ENCODE data around the gene WDFY3.
A peak's percentile ranks its signal among the peaks of the same experiment; 100 is the strongest.

The WDFY3 gene

GRCh38 chr4:84967243-84967690 is 777 bp upstream of the WDFY3 start:
- Histone ChIP-seq H3K36me3 (no peaks in the 10 kb centered on the region), H3K27me3 (no peaks in the 10 kb centered on the region), H3K4me3 (peak overlapping the region; percentile 86), H3K9me3 (no peaks in the 10 kb centered on the region), H3K9ac (peak overlapping the region; percentile 88), H4K20me1 (peaks cover 16% of the 10 kb centered on the region; the same call in 1 of the 2 replicates), H3K4me1 (peaks cover 41% of the 10 kb centered on the region), H3K27ac (peak overlapping the region; percentile 92), H3K4me2 (peak overlapping the region; percentile 86)
- no peak for TF ChIP-seq Cebpa-rat (IDR thresholded peaks at IDR 0.05)

GRCh38 chr4:84965553-84966381 is 723 bp downstream of the WDFY3 start:
- Histone ChIP-seq H4K20me1 (peaks cover 24% of the 10 kb centered on the region; the same call in 1 of the 2 replicates), H3K9ac (peak overlapping the region; percentile 88), H3K4me1 (peaks cover 41% of the 10 kb centered on the region), H3K27me3 (no peaks in the 10 kb centered on the region), H3K36me3 (no peaks in the 10 kb centered on the region), H3K9me3 (no peaks in the 10 kb centered on the region), H3K4me3 (peak overlapping the region; percentile 86), H3K27ac (peak overlapping the region; percentile 92), H3K4me2 (peak overlapping the region; percentile 86)
- no peak for TF ChIP-seq Cebpa-rat (IDR thresholded peaks at IDR 0.05)

DNA sequence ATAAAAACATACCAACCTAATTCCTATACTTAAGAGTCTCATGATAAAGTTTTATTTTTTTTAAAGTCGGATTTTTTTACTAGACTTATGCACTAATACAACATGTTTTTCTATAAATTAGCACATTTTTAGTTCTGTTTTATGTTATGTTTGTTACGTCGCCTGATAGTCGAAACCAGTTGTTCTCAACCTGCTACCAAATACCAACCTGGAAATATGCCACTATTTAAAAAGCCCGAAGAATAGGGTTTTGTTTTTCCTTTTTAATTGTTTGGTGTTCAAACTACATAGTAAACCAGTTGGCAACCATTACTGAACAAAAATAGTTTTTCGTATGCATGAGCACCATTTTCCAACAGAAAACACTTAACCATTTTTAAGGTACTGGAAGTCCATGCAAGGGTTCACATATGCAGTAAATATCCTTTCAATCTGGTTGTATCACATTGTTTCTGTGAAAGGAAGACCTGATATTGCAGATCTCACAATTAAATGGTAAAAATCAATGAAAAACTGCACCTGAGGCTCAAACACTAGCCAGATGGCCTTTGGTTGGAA is 1.4 kb downstream of the WDFY3 start:
- H3K27me3 ChIP-seq = no peaks in the 10 kb centered on the region
- no peaks in the 10 kb centered on the region for H3K9me3 ChIP-seq
- peak overlapping the region; percentile 88 for H3K9ac ChIP-seq
- no peak for TF ChIP-seq Cebpa-rat (IDR thresholded peaks at IDR 0.05)
- H4K20me1 ChIP-seq = peaks cover 31% of the 10 kb centered on the region; the same call in 1 of the 2 replicates
- H3K4me2 ChIP-seq = peak overlapping the region; percentile 86
- no peak overlapping the region; the same call in 1 of the 2 replicates for H3K27ac ChIP-seq
- peak overlapping the region; percentile 86 for H3K4me3 ChIP-seq
- H3K4me1 ChIP-seq = peaks cover 41% of the 10 kb centered on the region
- no peaks in the 10 kb centered on the region for H3K36me3 ChIP-seq

DNA sequence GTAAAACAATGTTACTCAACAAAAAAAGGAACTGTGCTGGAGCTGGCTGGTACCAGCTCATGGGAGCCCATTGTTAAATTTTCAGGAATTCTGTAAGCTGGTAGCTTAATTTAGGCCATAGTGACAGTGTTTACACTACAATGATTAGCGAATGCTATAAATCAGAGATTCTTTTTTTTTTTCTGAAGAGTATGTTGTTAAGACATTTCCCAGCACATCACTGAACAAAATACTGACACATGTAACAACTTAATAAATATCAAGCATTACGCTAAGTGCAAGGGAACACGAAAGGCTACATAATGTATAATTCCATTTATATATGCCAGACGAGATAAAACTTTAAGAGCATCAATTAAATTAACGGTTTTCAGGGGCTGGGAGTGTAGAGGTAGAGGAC is 4.4 kb downstream of the WDFY3 start:
- no peak for TF ChIP-seq Cebpa-rat (IDR thresholded peaks at IDR 0.05)
- Histone ChIP-seq H3K9me3 (no peaks in the 10 kb centered on the region), H3K27me3 (no peaks in the 10 kb centered on the region), H3K4me1 (peaks cover 21% of the 10 kb centered on the region), H3K27ac (no peak overlapping the region), H3K9ac (no peak overlapping the region), H3K4me3 (no peak overlapping the region), H4K20me1 (peaks cover 58% of the 10 kb centered on the region), H3K36me3 (no peaks in the 10 kb centered on the region), H3K4me2 (no peak overlapping the region)

GRCh38 chr4:84958434-84958833 is 8.1 kb downstream of the WDFY3 start:
- Histone ChIP-seq H3K27ac (no peak overlapping the region), H3K36me3 (no peaks in the 10 kb centered on the region), H3K27me3 (no peaks in the 10 kb centered on the region), H3K4me3 (no peak overlapping the region), H3K9ac (no peak overlapping the region), H3K4me2 (no peak overlapping the region), H4K20me1 (peaks cover 75% of the 10 kb centered on the region), H3K9me3 (no peaks in the 10 kb centered on the region), H3K4me1 (no peaks in the 10 kb centered on the region)
- TF ChIP-seq Cebpa-rat (IDR thresholded peaks at IDR 0.05) = no peak

DNA sequence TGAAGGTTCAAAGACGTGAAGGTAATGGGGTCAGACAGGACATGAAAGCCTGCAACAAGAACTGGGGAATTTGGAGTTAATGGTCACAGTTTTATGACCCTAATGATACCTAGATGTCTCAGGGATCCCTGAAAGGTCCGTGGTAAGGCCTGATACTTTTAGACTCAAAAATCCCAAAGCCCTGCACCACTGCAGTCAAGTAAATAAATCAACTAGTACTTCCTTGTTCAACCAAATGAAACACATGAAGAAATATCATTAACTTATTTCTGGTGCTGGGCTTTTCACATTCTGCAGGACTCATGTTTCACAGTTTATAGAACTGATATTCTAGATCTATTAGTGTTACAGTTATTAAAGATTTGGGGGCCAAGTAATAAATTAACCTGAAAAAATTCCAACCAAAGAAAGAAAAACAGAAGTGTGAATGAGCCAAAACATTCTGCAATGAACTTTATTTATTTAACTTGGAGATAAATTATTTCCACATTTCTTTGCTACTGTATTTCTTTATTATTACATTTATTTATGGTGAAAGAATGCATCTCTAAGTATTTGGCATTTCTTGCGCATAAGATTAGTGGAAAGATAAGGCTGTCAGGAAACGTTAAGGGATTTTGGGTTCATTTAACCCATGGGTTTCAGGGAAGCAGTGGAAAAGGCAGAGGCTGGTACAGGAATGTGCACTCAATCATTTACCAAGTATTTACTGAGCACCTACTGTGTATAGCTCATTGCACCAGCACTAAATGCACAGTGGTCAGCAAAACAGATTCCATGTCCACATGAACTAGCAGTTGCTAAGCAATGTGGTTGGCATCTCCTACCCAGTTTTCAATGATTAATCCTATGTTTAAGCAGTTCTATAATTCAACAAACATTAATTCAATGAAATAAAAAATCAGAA is 8.7 kb downstream of the WDFY3 start:
- Histone ChIP-seq H3K27me3 (no peaks in the 10 kb centered on the region), H3K9ac (no peak overlapping the region), H3K27ac (no peak overlapping the region), H3K9me3 (no peaks in the 10 kb centered on the region), H3K4me2 (no peak overlapping the region), H3K4me1 (no peaks in the 10 kb centered on the region), H4K20me1 (peaks cover 76% of the 10 kb centered on the region), H3K36me3 (no peaks in the 10 kb centered on the region), H3K4me3 (no peak overlapping the region)
- no peak for TF ChIP-seq Cebpa-rat (IDR thresholded peaks at IDR 0.05)

DNA sequence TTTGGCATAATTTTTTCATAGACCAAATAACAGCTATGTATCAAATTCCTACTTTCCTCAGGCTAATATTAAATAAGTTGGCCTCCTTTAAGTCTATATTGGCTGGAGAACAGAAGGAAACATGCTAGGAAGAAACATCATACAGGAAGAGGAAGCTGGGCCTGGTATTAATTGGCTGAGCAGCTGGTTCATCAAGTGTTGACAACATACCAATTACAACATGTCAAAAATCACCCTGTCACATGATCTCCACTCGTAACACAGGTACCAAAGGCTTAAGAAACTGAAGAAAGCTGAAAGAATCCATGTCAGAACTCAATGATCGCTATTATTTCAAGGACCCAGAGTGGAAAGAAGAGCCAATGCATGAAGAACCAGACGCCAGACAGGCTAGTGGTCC is 10.5 kb downstream of the WDFY3 start:
- Histone ChIP-seq H4K20me1 (peaks cover 82% of the 10 kb centered on the region), H3K4me2 (no peak overlapping the region), H3K9me3 (no peaks in the 10 kb centered on the region), H3K9ac (no peak overlapping the region), H3K27ac (no peak overlapping the region), H3K4me1 (no peaks in the 10 kb centered on the region), H3K27me3 (no peaks in the 10 kb centered on the region), H3K4me3 (no peak overlapping the region), H3K36me3 (no peaks in the 10 kb centered on the region)
- no peak for TF ChIP-seq Cebpa-rat (IDR thresholded peaks at IDR 0.05)

DNA sequence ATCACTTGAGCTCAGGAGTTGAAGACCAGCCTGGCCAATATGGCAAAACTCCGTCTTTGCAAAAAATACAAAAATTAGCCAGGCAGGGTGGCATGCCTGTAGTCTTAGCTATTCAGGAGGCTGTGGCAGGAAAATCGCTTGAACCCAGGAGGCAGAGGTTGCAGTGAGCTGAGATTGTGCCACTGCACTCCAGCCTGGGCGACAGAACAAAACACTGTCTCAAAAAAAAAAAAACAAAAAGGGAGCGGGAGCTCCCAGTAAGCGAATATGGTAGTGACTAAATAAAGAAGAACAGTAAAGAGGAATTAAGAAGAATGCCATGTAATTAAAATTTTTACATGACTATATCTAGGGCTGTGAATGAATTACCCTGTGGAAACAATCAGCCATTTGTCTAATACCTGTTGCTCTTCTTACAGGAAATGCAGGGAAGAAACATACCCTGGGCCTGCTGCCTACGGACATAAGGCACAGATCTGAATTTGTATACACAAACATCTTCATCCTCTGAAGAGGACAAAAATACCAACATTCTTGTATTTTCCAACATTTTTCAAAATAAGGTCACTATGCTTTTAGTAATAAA is 11.4 kb downstream of the WDFY3 start:
- Histone ChIP-seq H3K4me2 (no peak overlapping the region), H3K27ac (no peak overlapping the region), H4K20me1 (peaks cover 82% of the 10 kb centered on the region), H3K36me3 (no peaks in the 10 kb centered on the region), H3K4me3 (no peak overlapping the region), H3K9ac (no peak overlapping the region), H3K9me3 (no peaks in the 10 kb centered on the region), H3K27me3 (no peaks in the 10 kb centered on the region), H3K4me1 (no peaks in the 10 kb centered on the region)
- TF ChIP-seq Cebpa-rat (IDR thresholded peaks at IDR 0.05) = no peak

DNA sequence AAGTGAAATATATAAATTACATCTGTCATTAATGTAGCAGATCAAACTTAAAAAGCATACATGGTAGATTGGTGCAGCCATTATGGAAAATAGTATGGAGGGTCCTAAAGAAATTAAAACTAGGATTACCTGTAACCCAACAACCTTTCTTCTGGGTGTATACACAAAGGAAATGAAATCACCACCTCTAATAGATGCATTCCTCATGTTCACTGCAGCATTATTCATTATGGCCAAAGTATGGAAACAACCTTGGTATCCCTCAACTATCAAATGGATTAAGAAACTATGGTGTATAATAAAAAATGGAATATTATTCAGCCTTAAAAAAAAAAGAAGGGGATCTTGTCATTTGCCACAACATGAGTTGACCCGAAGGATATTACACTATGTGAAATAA is 13.7 kb downstream of the WDFY3 start:
- Histone ChIP-seq H3K36me3 (no peaks in the 10 kb centered on the region), H3K9ac (no peak overlapping the region), H3K9me3 (no peaks in the 10 kb centered on the region), H3K4me2 (no peak overlapping the region), H3K4me3 (no peak overlapping the region), H3K27ac (no peak overlapping the region), H4K20me1 (peaks cover 70% of the 10 kb centered on the region), H3K27me3 (no peaks in the 10 kb centered on the region), H3K4me1 (no peaks in the 10 kb centered on the region)
- no peak for TF ChIP-seq Cebpa-rat (IDR thresholded peaks at IDR 0.05)

Measured in BLaER1 (cell line).